Germinal center (tissue), 1 donor: ENCODE measurements around the gene BCL2.

Source experiments
- DNase-seq: peaks from one replicate; pipeline ENCODE4 v3.0.0; 2012; ENCODE audit warnings: mixed read lengths, low spot score

BCL2 gene

DNA sequence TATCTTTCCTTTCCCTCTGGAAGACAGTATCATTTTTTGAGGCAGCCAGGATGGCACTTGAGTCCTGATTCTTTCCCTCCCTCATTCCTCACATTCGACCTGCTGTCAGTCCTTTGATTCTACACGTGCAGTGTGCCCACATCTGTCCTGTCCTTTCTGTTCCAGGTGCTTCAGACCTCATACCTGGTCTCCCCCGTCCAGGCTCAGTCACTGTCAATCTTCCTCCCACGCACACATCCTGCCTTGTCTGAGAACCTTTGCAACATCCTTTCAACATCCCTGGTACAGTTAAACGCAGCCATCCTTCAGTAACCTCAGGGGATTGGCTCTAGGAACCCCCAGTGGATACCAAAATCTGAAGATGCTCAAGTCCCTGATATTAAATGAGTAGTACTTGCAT is 10.1 kb downstream of the BCL2 start:
- no peak for DNase-seq

DNA sequence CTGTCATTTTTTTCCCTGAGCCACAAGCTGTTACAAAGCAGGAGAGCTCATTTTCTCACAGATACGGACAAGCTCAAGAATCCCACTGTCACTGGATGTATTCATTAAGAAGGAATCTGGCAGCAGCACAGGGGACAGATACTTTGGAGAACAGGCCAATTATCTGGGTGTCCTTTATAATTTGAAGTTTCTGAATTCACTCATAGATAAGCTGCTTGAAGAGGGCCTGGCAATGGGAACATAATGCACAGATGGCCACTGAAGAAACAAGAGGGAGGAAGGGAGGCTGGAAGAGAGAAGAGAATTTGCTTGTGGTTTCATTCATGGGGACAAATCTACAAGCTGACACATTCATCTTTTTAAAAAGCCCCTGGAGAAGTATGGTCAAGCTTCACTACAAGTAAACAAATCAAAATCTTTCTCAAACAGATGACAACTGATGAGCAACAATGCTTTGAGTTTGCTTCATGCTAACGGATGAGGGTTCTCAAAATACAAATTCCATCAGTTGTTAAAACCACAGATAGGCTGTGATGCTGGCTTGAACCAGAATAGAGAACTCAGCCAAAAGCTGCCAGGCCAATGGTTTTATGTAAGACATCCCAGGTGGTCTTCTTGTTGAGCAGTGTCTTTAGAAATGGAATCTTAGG is 11.9 kb downstream of the BCL2 start:
- no peak for DNase-seq

DNA sequence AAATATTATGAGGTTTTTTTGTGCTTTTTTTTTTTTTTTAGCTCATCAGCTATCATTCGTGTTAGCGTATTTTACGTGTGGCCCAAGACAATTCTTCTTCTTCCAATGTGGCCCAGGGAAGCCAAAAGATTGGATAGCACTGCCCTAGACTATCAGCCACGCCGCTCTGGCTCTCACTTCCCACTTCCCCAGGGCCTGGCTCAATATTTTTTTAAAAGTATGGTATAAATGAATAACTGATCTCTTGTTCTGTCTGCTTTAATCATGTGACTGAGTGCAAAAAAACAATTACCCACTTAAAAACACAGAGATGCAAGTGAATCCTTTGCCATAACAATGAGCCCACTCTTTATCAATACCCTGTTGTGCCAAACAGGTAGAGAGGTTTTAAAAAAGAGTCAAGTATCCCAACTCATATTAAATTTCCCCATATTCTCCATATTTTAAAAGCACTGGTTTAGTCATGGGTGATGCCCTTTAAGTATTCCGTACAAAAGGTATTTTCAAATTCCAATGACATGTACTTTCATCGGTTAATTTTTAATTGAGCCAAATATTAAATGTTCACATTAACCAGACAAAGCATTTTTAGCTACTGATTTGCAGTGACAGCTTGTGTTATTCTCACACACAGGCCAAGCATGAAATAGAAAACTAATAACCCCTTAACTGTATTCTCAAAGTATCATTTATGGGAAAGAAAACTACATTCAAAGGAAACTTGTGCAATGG is 12.6 kb downstream of the BCL2 start:
- no peak for DNase-seq

DNA sequence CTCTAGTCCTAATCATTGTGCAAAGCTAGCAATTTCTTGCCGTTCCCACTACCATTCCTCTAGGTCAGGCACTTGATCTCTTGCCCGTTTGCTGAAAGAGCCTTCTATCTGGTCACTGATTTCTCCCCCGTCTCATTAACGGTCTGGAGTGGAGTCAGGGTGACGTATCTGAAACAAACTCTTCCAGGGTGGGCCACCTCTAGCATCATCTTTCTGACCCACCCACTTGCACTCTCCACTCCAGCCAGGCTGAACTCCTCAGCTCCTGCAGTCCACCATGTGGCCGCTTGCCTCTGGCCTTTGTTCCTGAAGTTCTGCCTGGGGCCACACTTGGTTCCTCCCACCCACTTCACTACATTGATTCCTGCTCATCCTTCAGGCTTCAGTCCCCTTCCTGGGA is 13.3 kb downstream of the BCL2 start:
- DNase-seq, result no peak

DNA sequence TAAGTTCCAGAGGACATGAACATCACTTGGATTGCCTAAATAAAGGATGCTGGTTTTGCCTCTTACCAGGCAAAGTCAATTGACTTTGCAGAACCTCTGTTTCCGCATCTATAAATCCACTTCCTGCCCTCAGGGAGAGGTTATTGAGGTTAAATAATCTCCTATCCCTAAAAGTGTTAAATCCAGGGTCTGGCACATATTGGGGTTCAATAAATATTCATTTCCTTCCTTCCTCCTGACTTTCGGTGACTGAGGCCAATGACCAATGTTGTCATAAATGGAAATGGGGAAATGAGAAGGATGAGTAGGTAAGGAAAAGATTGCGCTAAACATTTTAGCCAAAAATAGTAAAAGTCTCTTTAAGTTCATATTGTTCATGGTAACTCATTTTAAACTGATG is 16.0 kb downstream of the BCL2 start:
- no peak for DNase-seq

DNA sequence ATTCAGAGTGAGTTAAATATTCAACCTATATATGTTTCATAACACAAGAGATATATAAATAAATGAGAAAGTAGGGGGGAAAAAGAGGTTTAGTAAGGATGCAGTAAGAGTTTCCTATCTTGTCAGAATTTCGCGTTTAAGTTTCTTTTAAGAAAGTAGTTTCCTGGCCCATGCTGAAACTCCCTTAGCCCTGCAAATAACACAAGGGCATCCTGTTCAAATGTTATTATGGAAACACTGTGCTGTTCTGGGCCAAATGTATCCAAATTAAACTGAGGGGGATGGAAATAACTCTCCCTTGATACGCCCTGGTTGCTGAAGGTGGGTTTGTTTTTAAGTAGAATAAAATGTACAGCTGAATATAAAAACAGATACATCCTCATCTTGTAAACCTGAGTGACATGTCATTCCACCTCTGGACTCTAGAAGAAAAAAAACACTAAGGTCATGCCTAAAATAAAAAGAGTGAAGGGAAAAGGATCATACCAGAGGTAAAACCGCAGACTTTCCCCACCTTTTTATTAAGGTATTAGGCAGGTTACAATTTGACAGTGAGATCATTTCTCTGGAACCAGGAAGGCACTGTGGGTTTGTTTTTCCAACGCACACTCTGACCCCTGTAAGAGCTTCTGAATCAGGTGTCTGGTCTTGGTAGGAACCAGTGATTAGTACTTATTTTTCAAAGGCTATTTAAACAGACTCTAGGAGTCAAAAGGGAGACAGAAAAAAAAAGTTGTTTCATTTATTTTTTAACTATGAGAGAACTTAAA is 16.7 kb downstream of the BCL2 start:
- DNase-seq, result no peak

DNA sequence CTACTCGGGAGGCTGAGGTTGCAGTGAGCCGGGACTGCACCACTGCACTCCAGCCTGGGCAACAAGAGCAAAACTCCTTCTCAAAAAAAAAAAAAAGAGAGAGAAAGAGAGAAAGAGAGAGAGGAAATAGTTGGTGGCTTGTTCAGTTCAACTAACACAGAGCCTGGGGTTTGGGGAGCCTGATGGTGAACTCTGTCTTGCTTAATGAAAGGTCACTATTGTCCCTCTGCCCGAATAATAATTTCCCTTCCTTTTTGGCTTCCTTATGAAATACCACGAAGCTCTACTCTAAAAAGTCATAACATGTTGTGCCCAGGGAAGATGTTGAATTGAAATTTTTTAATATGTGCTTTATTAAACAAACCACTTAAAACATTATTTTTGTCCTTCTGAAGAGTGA is 17.3 kb downstream of the BCL2 start:
- DNase-seq, result no peak

GRCh38 chr18:63301434-63301833 is 18.1 kb downstream of the BCL2 start:
- no peak for DNase-seq

DNA sequence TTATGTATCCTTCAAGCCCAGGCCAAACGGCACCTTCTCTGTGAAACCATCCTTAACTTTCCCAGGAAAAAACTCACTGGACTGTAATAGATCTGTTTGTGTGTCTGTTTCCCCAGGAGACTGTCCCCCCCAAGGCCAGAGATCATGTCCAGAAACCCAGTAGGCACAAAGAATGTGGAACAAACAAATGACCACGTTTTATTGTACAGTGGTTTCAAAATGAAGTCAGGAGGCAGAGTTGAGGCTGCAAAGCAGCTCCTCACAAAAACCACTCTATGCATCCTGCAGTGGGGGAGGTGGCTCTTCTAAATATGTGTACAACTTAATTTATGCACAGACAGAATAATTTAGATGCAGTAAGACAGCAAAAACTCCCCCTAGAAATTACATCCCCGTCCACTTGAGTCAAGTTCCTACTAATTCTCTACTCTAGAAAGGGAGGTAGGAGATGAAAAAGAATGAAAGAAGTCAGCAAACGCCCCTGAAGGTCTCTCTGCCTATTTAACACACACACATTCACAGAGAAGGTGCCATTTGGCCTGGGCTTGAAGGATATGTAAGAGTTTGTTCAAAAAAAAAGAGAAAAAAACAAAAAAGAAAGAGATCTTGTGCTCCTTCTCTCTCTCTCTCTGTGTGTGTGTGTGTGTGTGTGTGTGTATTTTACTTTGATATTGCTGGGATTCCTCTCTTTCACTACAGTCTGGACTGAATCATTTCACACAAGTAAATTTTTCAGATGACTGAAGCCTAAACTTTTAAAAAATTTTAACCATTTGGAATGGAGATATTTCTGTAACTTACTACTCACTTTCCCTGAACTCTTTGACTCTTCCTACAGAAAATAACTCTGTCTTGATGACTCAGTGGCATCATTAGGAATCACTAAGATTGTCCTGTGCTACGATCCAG is 19.5 kb downstream of the BCL2 start:
- DNase-seq, result no peak

- no peak for DNase-seq
Measured at GRCh38 chr18:63298400-63299365, 20.9 kb downstream of the BCL2 start.

GRCh38 chr18:63297687-63298399 is 21.7 kb downstream of the BCL2 start:
- no peak for DNase-seq

DNA sequence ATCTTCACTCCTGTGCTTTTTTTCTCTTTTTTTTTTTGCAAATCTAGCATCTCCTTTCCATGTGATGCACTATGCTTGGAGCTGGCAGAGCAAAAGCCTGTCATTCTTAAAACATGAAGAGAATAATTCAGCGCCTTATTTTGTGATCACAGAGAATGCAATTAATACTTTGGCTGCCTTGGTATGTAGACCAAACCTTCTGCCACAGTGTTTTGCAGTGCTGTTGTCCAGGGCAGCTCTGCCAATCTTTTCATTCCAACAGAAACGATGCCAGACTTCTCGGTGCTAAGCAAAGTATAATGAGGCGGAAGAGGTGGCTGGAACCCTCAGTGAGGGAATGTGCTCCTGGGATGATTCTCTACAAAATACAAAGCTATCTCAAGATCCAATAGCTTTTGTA is 25.6 kb downstream of the BCL2 start:
- DNase-seq, result no peak

GRCh38 chr18:63292831-63293683 is 26.5 kb downstream of the BCL2 start:
- peak; percentile 30 for DNase-seq

DNA sequence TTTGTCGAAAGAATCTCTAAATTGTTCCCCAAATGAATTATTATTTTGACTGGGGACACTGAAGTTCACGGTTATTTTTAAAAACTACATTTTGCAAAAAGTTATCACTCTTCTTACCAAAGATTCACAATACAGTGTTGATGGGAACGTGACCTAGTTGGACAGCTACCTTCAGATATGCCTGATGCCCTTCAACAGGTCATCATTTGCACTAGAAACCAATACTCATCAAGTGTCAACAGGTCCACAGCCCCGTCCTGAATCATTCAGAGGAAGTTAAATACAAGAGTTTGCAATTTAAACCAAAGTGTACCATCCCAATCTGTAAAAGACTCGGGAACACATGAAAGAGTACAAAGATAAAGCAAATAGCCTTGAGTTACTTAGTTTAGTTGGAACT is 28.3 kb downstream of the BCL2 start:
- DNase-seq, result no peak

DNA sequence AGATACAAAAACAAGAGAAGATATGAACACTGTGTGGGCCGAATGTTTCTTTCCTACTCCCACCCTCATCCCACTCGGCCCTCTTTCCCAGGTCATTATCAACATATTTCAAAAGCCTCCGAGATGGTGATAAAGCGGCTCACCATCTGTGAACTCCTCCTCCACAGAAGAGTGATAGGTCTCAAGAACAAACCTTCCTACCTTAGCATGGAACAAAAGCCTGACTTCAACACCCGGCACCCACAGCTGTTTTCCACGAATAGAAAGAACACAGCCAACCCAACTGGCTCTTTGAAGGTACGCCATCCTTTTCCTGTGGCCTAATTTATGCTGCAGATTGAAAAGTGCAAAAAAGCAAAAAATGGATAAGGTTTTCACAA is 28.8 kb downstream of the BCL2 start:
- DNase-seq, result no peak

GRCh38 chr18:63290166-63290820 is 29.3 kb downstream of the BCL2 start:
- no peak for DNase-seq

GRCh38 chr18:63288311-63288710 is 31.3 kb downstream of the BCL2 start:
- no peak for DNase-seq

DNA sequence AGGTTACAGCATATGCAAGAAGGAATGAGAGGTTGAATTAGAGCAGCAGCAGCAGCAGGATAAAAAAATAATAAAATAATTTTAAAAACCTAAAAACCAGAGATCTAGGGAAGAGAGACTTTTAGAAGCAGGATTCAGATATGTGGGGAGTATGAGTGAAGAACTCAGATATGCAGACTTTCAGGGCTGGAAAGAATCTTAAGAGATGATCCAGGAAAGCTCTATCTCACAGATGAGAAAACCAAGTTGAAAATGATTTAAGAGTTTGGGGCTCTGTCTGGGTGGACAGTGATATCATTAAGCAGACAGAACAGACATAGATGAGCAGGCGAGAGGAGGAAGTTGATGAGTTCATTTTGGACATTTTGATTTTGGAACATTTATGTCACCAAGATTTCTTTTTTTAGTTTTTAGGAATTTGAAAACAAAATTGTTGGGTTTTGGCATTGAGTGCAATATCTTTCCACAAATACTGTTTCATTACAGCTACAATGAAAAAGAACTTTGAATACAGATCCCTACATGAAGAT is 31.8 kb downstream of the BCL2 start:
- DNase-seq, result no peak

GRCh38 chr18:63286926-63287325 is 32.6 kb downstream of the BCL2 start:
- DNase-seq, result no peak
